Stimulated activated memory B cell treated with anti-CD40 and anti-IgM and Interleukin-4, amounts not matched to agents 10 μg/mL and 1 μg/mL and 100 μg/mL, for 72 hours (primary cell): ENCODE measurements around the gene CCSER1.
"Not testable (repeated sequence)": the region's sequence is repeated elsewhere in the genome, so short reads cannot be mapped to it uniquely, and the experiment has no call there.

ENCODE experiments used
- ATAC-seq: fragments of 150-1000 bp; cut with Tn5 transposase; 2 replicates; pipeline ENCODE4 v1.10.0; 2021
- H3K27ac Mint-ChIP-seq: one replicate; pipeline ENCODE4 v1.8.0; 2022; ENCODE audit warnings: mild to moderate bottlenecking, mixed read lengths
- H3K27me3 Mint-ChIP-seq: one replicate; pipeline ENCODE4 v1.8.0; 2022; ENCODE audit warnings: mixed read lengths
- H3K36me3 Mint-ChIP-seq: one replicate; pipeline ENCODE4 v1.8.0; 2022; ENCODE audit warnings: mixed read lengths
- H3K4me1 Mint-ChIP-seq: one replicate; pipeline ENCODE4 v1.8.0; 2022; ENCODE audit warnings: mixed read lengths
- H3K4me3 Mint-ChIP-seq: one replicate; pipeline ENCODE4 v1.8.0; 2022; ENCODE audit warnings: mild to moderate bottlenecking, moderate library complexity, mixed read lengths
- H3K9me3 Mint-ChIP-seq: one replicate; pipeline ENCODE4 v1.8.0; 2022; ENCODE audit warnings: mixed read lengths

The CCSER1 gene

DNA sequence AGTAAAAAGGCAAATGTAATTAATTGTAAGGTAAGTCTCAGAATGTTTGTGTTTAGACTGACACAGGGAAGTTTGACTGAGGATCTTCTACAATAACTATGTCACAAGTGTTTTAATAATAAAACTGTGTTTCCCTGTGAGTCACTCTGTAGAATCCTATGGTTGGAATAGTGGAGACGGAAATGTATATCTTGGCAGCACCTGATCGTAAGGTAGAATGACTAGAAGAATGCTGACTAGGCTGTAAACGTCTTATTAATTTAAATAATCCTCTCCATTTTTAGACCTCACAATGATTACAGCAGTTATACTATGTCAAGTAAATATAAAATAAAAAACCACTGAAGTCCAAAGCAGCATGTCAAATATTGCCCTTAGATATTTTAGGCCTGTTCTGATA is 266.0 kb downstream of the CCSER1 start:
- Mint-ChIP-seq H3K36me3 (no peaks in the 10 kb centered on the region), H3K27me3 (no peaks in the 10 kb centered on the region), H3K4me3 (no peak overlapping the region), H3K27ac (no peak overlapping the region), H3K9me3 (peaks cover 3% of the 10 kb centered on the region), H3K4me1 (no peaks in the 10 kb centered on the region)
- ATAC-seq = no peak

DNA sequence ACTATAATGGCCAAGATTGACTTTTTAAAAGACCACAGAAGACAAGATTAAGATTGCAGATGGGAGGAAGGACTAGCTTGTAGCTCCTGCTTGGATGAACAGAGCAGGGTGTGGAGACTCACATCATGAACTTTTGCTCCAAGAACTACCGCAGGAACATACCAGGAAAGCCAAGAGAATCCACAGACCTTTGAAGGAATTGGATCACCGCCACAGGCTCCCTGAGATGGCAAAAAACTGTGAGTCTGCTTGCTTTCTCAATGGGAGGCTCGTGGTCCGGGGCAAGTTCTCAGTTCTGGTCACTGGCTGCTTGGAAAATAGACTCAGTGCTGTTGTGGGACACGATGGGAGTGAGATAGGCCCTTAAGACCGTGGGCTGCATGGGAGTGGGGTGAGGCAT is 276.6 kb downstream of the CCSER1 start:
- Mint-ChIP-seq H3K4me3 (no peak overlapping the region), H3K27ac (no peak overlapping the region), H3K36me3 (peaks cover 39% of the 10 kb centered on the region), H3K4me1 (no peaks in the 10 kb centered on the region), H3K27me3 (no peaks in the 10 kb centered on the region), H3K9me3 (peaks cover 5% of the 10 kb centered on the region)
- no peak for ATAC-seq

DNA sequence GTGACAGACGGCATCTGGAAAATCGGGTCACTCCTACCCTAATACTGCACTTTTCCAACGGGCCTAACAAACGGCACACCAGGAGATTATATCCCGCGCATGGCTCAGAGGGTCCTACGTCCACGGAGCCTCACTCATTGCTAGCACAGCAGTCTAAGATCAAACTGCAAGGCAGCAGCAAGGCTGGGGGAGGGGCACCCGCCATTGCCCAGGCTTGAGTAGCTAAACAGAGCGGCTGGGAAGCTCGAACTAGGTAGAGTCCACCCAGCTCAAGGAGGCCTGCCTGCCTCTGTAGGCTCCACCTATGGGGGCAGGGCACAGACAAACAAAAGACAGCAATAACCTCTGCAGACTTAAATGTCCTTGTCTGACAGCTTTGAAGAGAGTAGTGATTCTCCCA is 280.7 kb downstream of the CCSER1 start:
- not testable (repeated sequence) for H3K27ac Mint-ChIP-seq, ATAC-seq, H3K4me3 Mint-ChIP-seq, H3K27me3 Mint-ChIP-seq, H3K4me1 Mint-ChIP-seq
- Mint-ChIP-seq H3K9me3 (peaks cover 17% of the 10 kb centered on the region), H3K36me3 (peaks cover 35% of the 10 kb centered on the region)

DNA sequence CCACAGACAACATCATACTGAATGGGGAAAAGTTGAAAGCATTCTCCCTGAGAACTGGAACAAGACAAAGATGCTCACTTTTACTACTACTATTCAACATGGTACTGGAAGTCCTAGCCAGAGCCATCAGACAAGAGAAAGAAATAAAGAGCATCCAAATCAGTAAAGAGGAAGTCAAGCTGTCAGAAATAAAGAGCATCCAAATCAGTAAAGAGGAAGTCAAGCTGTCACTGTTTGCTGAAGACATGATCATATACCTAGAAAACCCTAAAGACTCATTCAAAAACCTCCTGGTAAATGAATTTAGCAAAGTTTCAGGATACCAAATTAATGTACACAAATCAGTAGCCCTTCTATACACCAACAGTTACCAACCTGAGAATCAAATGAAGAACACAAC is 285.6 kb downstream of the CCSER1 start:
- H3K27me3 Mint-ChIP-seq, ATAC-seq: not testable (repeated sequence)

DNA sequence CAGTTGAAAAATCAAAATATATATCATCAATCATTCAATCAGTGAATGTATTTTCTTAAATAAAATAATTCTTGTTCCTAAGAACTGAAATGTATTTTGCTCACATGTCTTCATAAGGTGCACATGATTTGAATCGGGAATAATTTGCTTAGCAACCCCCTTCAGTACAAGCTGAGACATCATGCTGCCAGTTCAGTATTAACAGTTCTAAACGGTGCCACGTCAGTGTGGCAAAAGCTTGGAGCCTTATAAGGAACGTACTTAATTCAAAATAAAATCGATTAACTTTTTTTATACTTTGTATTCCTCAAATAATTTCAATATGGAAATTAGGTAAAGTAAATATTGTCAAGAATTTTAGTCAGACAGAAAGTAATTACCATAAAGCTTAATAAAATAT is 287.9 kb downstream of the CCSER1 start:
- Mint-ChIP-seq H3K9me3 (peaks cover 10% of the 10 kb centered on the region), H3K36me3 (peaks cover 16% of the 10 kb centered on the region), H3K27me3 (no peaks in the 10 kb centered on the region), H3K4me3 (no peak overlapping the region), H3K27ac (no peak overlapping the region), H3K4me1 (no peaks in the 10 kb centered on the region)
- ATAC-seq = no peak

More for the DNA sequence above, 285.6 kb downstream of the CCSER1 start:
- H3K9me3 Mint-ChIP-seq = peaks cover 15% of the 10 kb centered on the region
- H3K27ac Mint-ChIP-seq, H3K4me1 Mint-ChIP-seq, H3K4me3 Mint-ChIP-seq: not testable (repeated sequence)
- H3K36me3 Mint-ChIP-seq = peaks cover 19% of the 10 kb centered on the region

DNA sequence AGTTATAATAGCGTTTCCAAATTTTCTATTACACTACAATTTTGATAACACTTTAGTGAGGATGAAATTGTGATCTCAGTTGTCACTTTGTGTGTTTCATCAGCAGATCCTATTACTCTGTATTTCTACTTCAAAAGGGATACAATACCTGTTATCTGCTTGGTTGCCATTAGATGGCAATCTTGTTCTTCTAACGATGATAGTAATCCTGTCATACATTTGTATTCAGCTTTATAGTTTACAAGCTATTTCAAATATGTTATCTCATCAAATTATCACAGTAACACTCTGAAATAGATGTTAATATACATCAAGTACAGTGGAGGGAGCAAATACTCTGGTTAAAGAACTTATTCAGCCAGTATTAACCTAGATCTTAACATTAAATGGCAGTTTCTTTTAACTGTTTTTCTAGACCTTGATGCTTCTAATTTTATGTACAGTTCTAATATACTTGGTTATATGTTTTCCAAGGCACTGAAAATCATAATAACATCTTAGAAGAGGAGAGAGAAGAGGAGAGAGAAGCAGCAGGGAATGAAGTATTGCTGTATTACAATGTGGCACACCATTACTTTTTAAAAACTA is 292.0 kb downstream of the CCSER1 start:
- Mint-ChIP-seq H3K4me1 (no peaks in the 10 kb centered on the region), H3K27ac (no peak overlapping the region), H3K36me3 (peaks cover 17% of the 10 kb centered on the region), H3K27me3 (no peaks in the 10 kb centered on the region), H3K9me3 (no peaks in the 10 kb centered on the region), H3K4me3 (no peak overlapping the region)
- no peak for ATAC-seq

DNA sequence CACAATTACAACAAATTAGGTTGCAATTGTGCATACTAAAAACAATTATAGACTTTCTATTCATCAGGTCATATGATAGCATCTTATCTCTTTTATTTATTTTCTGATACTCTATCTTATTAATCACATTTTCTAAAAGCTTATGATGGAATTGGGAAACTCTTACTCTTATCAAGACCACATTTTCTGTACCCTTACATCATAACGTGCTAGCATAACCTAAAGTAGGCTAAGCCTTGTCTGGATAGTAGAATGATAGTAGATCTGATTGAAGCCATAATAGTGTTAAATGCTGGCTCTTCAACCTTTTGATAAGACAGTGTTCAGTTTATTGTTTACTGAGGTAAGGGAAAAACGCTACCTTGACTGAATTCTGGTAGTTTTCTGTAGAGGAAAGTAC is 294.0 kb downstream of the CCSER1 start:
- no peaks in the 10 kb centered on the region for H3K27me3 Mint-ChIP-seq
- peaks cover 20% of the 10 kb centered on the region for H3K36me3 Mint-ChIP-seq
- no peak overlapping the region for H3K27ac Mint-ChIP-seq
- ATAC-seq = no peak
- no peaks in the 10 kb centered on the region for H3K9me3 Mint-ChIP-seq
- H3K4me3 Mint-ChIP-seq = no peak overlapping the region
- H3K4me1 Mint-ChIP-seq = no peaks in the 10 kb centered on the region

DNA sequence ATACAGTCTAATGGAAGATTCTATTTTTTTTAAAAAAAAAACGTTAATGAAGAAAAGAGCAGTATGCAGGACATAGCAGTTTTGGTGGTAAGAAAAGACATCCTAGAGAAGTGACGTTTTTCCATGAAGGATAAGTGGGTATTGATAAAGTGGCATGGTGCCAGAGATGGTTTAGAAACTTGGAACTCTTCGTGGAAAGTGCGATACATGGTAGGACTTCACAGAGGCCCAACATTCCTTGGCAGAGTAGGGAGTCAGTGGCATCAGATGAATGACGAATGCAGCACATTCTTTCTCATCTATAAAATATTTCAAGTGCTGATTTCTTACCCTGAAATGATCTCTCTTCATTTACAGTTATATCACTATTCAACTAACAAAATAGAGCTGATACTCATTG is 298.7 kb downstream of the CCSER1 start:
- H3K36me3 Mint-ChIP-seq = peaks cover 20% of the 10 kb centered on the region

DNA sequence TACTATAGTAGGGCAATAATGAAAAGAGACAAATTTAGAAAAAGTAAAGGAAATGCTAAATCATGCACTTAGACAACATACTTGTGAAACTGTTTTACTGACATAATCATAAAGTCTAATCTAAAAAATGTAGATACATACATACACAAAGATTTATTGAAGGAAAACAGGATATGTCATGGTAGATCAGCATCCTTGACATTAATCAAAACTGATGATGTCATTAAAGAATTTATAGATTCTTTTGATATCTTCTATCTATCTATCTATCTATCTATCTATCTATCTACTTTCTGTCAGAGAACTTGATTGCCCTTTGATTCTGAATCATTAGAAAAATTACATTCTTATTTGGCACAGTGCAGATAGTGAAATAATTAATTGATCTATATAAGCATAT is 311.3 kb downstream of the CCSER1 start:
- peaks cover 6% of the 10 kb centered on the region for H3K36me3 Mint-ChIP-seq
- no peak overlapping the region for H3K27ac Mint-ChIP-seq
- no peak for ATAC-seq

More for the DNA sequence above, 298.7 kb downstream of the CCSER1 start:
- H3K27ac Mint-ChIP-seq = no peak overlapping the region
- H3K4me1 Mint-ChIP-seq = no peaks in the 10 kb centered on the region
- no peaks in the 10 kb centered on the region for H3K27me3 Mint-ChIP-seq
- H3K9me3 Mint-ChIP-seq = no peaks in the 10 kb centered on the region
- ATAC-seq = no peak
- no peak overlapping the region for H3K4me3 Mint-ChIP-seq

DNA sequence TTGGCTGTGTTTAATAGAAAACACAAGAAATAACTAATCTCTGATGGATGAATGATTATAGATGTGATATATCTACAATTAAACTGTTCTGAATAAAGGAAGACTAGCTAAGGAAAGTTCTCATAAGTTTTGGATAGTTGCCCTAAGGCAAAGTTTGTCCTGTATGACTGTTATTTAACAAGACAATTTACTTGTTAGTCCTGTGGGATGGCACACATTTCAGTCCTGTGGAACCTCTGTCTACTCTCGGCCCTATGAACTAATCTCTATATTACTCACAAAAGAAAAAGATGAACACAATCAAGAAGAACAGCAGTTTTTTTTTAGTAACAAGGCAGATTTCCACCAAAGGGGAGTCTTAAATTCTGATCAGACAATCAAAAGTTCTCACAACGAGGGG is 314.6 kb downstream of the CCSER1 start:
- Mint-ChIP-seq H3K4me1 (no peaks in the 10 kb centered on the region), H3K9me3 (no peaks in the 10 kb centered on the region), H3K36me3 (peaks cover 19% of the 10 kb centered on the region), H3K4me3 (no peak overlapping the region), H3K27me3 (no peaks in the 10 kb centered on the region), H3K27ac (no peak overlapping the region)
- ATAC-seq = no peak

More for the DNA sequence above, 311.3 kb downstream of the CCSER1 start:
- H3K9me3 Mint-ChIP-seq = no peaks in the 10 kb centered on the region
- H3K4me1 Mint-ChIP-seq = no peaks in the 10 kb centered on the region
- H3K4me3 Mint-ChIP-seq = no peak overlapping the region
- no peaks in the 10 kb centered on the region for H3K27me3 Mint-ChIP-seq

DNA sequence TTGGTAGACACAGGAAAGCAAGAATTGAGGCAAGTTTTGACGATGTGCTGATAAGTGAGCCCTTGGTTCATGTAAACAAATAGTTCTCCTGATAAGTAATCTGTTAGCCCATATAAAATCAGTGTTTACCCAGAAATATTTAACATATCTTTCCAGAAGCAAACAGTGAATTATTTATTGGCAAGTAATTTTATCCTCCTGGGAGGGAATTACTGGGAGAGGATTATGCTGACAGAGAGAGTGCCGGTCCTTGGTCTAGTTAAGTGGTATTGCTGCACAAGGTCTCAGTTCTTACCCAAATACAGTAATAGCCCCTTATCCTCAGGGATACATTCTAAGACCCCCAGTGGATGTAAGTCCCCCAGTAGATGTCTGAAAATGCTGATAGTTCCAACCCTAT is 315.4 kb downstream of the CCSER1 start:
- Mint-ChIP-seq H3K4me3 (no peak overlapping the region), H3K36me3 (peaks cover 21% of the 10 kb centered on the region), H3K4me1 (no peaks in the 10 kb centered on the region), H3K9me3 (no peaks in the 10 kb centered on the region), H3K27me3 (no peaks in the 10 kb centered on the region), H3K27ac (no peak overlapping the region)
- no peak for ATAC-seq

DNA sequence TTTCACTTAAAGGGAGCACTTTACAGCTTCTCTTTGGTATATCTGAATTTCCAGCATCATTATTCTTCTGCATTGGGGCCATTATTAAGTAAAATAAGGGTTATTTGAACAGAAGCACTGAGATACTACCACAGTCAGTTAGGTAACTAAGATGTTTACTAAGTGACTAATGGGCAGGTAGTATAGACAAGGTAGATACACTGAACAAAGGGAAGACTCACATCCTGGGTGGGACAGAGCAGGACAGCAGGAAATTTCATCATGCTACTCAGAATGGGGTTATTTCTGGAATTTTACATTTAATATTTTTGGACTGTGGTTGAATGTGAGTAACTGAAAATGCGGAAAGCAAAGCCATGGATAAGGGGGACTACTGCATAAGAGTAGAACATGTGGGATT is 316.0 kb downstream of the CCSER1 start:
- H3K36me3 Mint-ChIP-seq = peaks cover 21% of the 10 kb centered on the region
- H3K9me3 Mint-ChIP-seq = no peaks in the 10 kb centered on the region
- no peak overlapping the region for H3K27ac Mint-ChIP-seq
- no peak overlapping the region for H3K4me3 Mint-ChIP-seq
- no peaks in the 10 kb centered on the region for H3K27me3 Mint-ChIP-seq
- H3K4me1 Mint-ChIP-seq = no peaks in the 10 kb centered on the region
- no peak for ATAC-seq

DNA sequence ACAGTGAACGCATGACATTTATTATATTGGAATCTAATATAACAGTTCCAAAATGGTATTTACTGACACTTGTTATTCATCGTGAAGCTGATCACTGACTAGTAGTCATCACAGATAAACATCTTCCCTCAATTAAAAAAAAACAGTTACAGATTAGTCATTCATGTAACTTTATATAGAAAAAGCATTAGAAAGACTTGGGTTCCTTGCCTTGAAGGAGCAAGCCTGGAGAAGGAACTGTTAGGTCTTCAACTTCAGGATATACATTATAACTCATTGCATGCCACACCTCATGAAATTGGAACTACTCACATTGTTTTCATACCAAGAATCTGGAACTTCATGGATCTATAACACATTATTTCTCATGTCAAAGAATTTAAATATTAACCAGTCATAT is 317.7 kb downstream of the CCSER1 start:
- Mint-ChIP-seq H3K4me3 (no peak overlapping the region), H3K36me3 (peaks cover 37% of the 10 kb centered on the region), H3K27me3 (no peaks in the 10 kb centered on the region), H3K4me1 (no peaks in the 10 kb centered on the region), H3K9me3 (peaks cover 4% of the 10 kb centered on the region), H3K27ac (no peak overlapping the region)
- ATAC-seq = no peak

DNA sequence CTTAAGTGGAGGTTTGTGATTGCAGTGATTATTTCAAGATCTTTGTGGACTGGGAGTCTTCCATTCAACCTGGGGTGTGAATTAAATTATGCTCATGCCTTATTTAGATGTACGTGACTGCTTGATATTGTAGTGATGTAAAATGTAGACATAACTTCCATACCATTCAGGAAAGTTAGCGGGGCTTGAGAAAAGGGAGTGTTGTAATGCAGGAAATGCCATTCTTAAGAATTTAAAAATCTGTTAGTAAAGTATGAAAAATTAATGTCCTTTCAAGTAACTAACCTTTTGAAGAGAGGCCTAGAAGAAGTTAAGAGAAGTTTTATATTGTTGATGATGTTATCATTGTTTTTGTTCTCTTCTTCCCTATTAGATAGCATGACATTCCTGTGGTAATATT is 318.2 kb downstream of the CCSER1 start:
- ATAC-seq = no peak
- Mint-ChIP-seq H3K4me1 (no peaks in the 10 kb centered on the region), H3K36me3 (peaks cover 42% of the 10 kb centered on the region), H3K9me3 (peaks cover 4% of the 10 kb centered on the region), H3K27ac (no peak overlapping the region), H3K4me3 (no peak overlapping the region), H3K27me3 (no peaks in the 10 kb centered on the region)

DNA sequence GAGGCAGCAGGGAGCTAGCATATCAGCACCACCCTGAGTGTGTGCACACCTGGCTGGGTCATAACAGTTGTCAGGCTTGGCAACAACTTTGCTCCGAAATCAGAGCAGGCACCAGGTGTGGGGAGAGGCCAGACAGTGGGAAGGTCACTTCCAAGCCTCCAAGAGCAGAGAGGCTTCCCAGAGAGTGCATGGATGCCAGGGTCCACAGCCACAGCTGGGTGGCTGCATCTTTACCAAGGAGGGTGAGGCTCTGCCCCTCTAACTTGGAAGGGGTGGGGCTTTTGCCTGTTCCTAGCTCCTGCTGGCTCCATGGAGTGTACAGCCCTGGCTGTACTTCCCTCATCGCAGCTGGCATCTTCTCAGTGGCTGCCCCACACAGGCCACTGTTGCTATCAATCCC is 322.4 kb downstream of the CCSER1 start:
- ATAC-seq = no peak
- Mint-ChIP-seq H3K4me1 (no peaks in the 10 kb centered on the region), H3K27me3 (no peaks in the 10 kb centered on the region), H3K4me3 (no peak overlapping the region), H3K9me3 (peaks cover 6% of the 10 kb centered on the region), H3K27ac (no peak overlapping the region), H3K36me3 (peaks cover 48% of the 10 kb centered on the region)

DNA sequence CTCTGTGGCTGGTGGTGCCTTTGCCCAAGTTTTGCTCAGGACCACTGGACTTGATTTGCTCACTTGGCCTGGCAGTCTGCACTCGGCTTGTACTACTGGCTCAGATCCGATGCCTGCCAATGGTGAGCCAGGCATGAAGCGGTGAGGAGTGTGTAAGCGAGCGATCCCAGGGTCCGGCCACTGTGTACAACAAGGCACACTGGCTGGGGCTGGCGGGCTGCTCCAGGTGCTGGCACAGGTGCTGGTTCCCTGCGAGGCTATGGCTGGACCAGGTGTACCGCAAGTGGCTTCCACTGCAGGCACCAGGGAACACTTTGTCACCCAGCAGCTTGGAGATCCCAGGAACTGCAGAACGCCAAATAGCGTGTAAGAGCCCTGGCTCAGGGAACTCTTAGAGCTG is 329.7 kb downstream of the CCSER1 start:
- peaks cover 50% of the 10 kb centered on the region for H3K36me3 Mint-ChIP-seq
- H3K9me3 Mint-ChIP-seq = peaks cover 15% of the 10 kb centered on the region
- no peaks in the 10 kb centered on the region for H3K27me3 Mint-ChIP-seq
- ATAC-seq = no peak
- H3K27ac Mint-ChIP-seq = no peak overlapping the region
- no peaks in the 10 kb centered on the region for H3K4me1 Mint-ChIP-seq
- H3K4me3 Mint-ChIP-seq = no peak overlapping the region

DNA sequence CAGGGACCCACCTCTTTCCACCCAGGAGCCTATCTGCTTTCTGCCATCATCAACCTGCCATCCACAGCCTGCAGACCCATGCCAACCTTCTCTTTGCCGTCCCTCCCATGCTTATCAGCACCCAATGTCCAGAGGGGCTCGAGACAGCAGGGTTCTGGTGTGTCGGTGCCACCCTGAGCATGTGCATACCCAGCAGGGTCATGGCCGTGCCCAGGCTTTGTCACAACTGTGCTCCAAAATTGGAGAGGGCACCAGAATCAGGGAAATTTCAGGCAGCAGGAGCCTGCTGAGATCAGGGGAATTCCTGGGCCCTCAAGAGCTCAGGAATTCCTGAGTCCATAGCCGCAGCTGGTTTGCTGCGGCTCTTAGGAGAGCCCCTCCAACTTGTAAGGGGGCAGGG is 330.6 kb downstream of the CCSER1 start:
- H3K36me3 Mint-ChIP-seq = peaks cover 50% of the 10 kb centered on the region
- peaks cover 15% of the 10 kb centered on the region for H3K9me3 Mint-ChIP-seq
- no peak overlapping the region for H3K4me3 Mint-ChIP-seq
- no peaks in the 10 kb centered on the region for H3K4me1 Mint-ChIP-seq
- no peak for ATAC-seq
- no peak overlapping the region for H3K27ac Mint-ChIP-seq
- H3K27me3 Mint-ChIP-seq = no peaks in the 10 kb centered on the region
